Mucosa of descending colon (tissue), 3 donors: ENCODE measurements around the gene IL1RAPL2. TPM values are rescaled to one million over a fixed set of nuclear protein-coding genes. Genes with fewer than 3 reads are reported as not detected.

Source experiments
- ATAC-seq: fragments of 200-7000 bp; cut with Tn5 transposase; one replicate; pipeline ENCODE4 v1.9.1; 2020; ENCODE audit warnings: mild to moderate bottlenecking, moderate library complexity
- DNase-seq, 3 donors: peaks; one replicate each; pipeline ENCODE4 v3.0.0-alpha.2; 2020
- H3K36me3 ChIP-seq: fragments of 200-600 bp; one replicate; pipeline ENCODE4 v1.8.0; 2021; ENCODE audit warnings: low read depth, mild to moderate bottlenecking
- H3K4me1 ChIP-seq: fragments of 200-600 bp; one replicate; pipeline ENCODE4 v1.8.0; 2021; ENCODE audit warnings: low read depth, mild to moderate bottlenecking
- H3K4me3 ChIP-seq: fragments of 200-600 bp; one replicate; pipeline ENCODE4 v1.8.0; 2021; ENCODE audit warnings: mild to moderate bottlenecking
- H3K9me3 ChIP-seq: fragments of 200-600 bp; one replicate; pipeline ENCODE4 v1.8.0; 2021; ENCODE audit warnings: mild to moderate bottlenecking
- intact Hi-C, 2 donors: fragments of 100-400 bp; cut with DNase I in 1 of 2; cut with micrococcal nuclease in 1 of 2; formaldehyde crosslinking; loops; one replicate each; pipeline versions ENCODE4 v1.11.0 to v1.11.1; 2022; cut with DNase I, micrococcal nuclease
- total RNA-seq, 3 donors: library from RNA; stranded (reverse); fragmentation: NEBNext Ultra II Directional in 2 of 3; extraction: Animal tissue kit (Norgen Biotek cat#: 25700) in 2 of 3; gene quantifications; one replicate each; pipeline versions ENCODE4 v1.2.1 to v1.2.4, GENCODE V29; 2021 to 2023
- TF ChIP-seq, protein P1 (sequence below): fragments of 200-600 bp; IDR thresholded peaks from one replicate; pipeline ENCODE4 v1.8.0; 2022; ENCODE audit warnings: antibody characterized with exemption, mild to moderate bottlenecking
- donor health status: DM: no; HTN: no; CAD: no; lungs with moderate emphysema.
- donor health status: DM: no; HTN: no; CAD: no.
- donor health status: DM: no; HTN: yes; CAD: no.

Gene IL1RAPL2
- total RNA-seq, 3 donors from 2014 or later: 0.19 TPM; not detected in 2

DNA sequence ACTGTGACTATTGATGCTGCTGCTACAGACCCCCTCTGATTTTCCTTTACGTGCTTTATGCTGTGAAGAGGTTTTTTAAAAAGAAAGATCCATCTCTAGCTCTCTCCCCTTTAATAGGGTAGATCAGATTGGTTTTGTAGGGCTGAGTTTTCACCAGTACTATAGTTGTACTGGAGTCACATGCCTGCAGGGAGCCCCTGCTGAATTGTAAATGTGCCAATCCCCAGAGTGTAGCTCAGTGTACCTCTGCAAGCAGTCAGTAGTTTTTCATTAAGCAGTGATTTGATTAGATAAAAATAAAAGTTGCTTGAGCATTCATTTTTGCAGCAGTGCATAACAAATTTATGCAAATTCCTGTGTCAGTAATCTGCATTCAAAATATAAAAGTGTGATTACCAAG, 179.2 kb downstream of the IL1RAPL2 start:
- TF ChIP-seq, protein P1, sequence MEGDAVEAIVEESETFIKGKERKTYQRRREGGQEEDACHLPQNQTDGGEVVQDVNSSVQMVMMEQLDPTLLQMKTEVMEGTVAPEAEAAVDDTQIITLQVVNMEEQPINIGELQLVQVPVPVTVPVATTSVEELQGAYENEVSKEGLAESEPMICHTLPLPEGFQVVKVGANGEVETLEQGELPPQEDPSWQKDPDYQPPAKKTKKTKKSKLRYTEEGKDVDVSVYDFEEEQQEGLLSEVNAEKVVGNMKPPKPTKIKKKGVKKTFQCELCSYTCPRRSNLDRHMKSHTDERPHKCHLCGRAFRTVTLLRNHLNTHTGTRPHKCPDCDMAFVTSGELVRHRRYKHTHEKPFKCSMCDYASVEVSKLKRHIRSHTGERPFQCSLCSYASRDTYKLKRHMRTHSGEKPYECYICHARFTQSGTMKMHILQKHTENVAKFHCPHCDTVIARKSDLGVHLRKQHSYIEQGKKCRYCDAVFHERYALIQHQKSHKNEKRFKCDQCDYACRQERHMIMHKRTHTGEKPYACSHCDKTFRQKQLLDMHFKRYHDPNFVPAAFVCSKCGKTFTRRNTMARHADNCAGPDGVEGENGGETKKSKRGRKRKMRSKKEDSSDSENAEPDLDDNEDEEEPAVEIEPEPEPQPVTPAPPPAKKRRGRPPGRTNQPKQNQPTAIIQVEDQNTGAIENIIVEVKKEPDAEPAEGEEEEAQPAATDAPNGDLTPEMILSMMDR: no peak
- Histone ChIP-seq H3K36me3 (no peaks in the 10 kb centered on the region), H3K4me1 (no peaks in the 10 kb centered on the region), H3K4me3 (no peak overlapping the region), H3K9me3 (no peaks in the 10 kb centered on the region)
- intact Hi-C loops: no loop called here
- no peak for ATAC-seq
- no peak for DNase-seq

DNA sequence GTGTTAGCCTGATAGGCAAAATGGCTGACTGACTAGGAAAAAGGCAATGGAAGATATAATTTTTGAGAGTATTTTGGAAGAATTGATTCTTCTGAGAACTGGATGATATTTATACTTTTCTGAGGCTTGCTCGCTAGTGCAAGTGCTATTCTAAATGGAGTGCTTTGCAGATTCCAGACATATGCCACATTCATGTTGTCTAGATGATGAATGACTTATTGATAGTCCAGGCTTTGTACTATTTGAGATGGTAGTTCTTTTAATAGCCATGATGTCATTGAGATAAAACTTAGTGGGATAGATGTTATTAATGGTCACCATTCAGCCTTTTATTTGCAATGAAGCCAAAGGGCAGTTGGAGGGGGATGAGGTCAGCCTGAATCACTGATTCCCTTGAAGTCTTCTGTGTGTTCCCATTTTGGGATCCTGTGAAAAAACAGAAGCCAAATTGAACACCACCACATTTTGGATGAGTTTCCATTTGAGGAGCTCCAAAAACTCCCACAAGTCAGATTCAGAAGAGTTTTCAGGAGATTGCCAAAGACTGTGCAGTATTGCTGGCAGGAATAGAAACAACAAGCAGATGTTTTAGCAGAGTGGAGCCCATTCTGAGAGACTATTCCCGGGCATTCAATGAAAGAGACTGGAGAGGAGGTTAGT, 184.1 kb downstream of the IL1RAPL2 start:
- Histone ChIP-seq H3K36me3 (no peaks in the 10 kb centered on the region), H3K4me3 (no peak overlapping the region), H3K4me1 (no peaks in the 10 kb centered on the region), H3K9me3 (no peaks in the 10 kb centered on the region)
- ATAC-seq: no peak
- intact Hi-C loops: no loop called here
- DNase-seq: no peak
- TF ChIP-seq, protein P1: no peak

DNA sequence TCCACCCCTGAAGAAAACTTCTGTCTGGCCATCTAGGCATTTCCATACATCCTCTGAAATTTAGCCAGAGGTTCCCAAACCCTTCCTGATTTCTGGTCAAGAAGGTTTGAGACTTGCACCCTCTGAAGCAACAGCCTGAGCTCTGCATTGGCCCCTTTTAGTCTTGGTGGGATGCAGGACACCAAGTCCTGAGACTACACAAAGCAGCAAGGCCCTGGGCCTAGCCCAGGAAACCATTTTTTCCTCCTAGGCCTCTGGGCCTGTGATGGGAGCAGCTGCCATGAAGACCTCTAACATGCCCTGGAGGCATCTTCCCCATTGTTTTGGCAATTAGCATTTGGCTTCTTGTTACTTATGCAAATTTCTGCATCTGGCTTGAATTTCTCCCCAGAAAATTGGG, 196.6 kb downstream of the IL1RAPL2 start:
- no peak for DNase-seq
- ATAC-seq: no peak
- Histone ChIP-seq H3K36me3 (no peaks in the 10 kb centered on the region), H3K4me1 (no peaks in the 10 kb centered on the region), H3K9me3 (no peaks in the 10 kb centered on the region), H3K4me3 (no peak overlapping the region)
- intact Hi-C loops: no loop called here
- TF ChIP-seq, protein P1: no peak

DNA sequence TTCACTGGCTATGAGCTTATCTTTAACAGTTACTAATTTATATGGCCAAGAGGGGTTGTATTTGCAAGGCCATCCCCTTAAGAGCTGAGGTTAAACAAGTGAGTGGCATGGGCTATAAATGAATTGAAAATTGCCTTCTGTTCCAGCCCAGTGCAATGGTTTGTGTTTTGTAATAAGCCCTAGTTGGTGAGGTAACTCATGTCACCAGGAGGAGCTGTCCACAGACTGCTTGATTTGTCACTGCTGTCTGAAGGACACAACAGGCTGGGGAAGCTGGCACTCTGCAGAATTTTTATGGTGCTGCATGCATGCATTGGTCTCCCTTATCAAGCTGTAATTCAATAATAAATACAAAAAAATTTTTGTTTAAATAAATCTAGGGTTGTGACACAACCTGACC, 223.8 kb downstream of the IL1RAPL2 start:
- intact Hi-C loops: no loop called here
- TF ChIP-seq, protein P1: no peak

DNA sequence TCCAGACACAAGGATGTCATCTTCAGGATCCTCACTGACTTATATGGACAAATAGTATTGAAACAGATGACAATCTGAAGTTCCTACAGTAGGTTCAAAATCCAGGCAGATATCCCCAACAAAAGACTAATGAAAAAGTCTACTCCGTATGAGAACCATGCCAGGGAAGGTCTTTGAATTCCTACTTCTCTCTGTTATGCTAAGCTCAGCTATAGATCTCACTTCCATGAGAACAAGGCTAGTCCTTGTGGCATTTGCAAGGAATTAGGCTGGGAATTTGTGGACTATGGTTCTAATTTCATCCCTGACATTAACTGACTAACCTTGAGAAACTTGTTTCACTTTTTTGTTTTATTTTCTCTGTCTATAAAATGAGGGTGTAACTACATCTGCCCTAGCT, 229.8 kb downstream of the IL1RAPL2 start:
- no peaks in the 10 kb centered on the region for H3K4me1 ChIP-seq
- no peak for ATAC-seq
- intact Hi-C loops: no loop called here
- H3K9me3 ChIP-seq: no peaks in the 10 kb centered on the region
- H3K36me3 ChIP-seq: no peaks in the 10 kb centered on the region
- TF ChIP-seq, protein P1: no peak
- no peak overlapping the region for H3K4me3 ChIP-seq
- DNase-seq: no peak

More for the DNA sequence above, 223.8 kb downstream of the IL1RAPL2 start:
- DNase-seq (no peak), ATAC-seq (no peak)
- Histone ChIP-seq H3K9me3 (no peaks in the 10 kb centered on the region), H3K4me3 (no peak overlapping the region), H3K4me1 (no peaks in the 10 kb centered on the region), H3K36me3 (no peaks in the 10 kb centered on the region)

DNA sequence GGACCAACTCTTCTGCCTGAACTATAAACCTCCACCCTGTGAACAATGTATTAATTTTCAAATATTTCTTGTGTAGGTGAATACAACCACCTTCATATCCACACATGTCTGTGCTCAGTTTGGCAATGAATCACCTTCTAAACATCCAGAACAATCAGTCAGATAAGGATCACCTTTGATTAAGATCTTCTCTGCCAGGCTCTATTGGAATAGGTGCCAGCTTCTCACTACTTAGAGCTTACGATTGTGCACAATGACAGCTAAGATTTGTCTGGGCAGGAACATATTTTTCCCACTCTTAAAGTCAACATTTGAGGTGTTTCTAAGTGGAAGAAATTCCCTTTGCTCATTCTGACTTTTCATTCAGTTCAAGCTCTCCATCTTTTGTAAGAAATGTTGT, 237.2 kb downstream of the IL1RAPL2 start:
- ATAC-seq (no peak), DNase-seq (no peak)
- intact Hi-C loops: no loop called here
- Histone ChIP-seq H3K4me1 (no peaks in the 10 kb centered on the region), H3K4me3 (no peak overlapping the region), H3K36me3 (no peaks in the 10 kb centered on the region), H3K9me3 (no peaks in the 10 kb centered on the region)
- TF ChIP-seq, protein P1: no peak
